NCI-H524 (cell line): ENCODE data around the gene NUP214.
"Not testable (repeated sequence)": the region's sequence is repeated elsewhere in the genome, so short reads cannot be mapped to it uniquely, and the experiment has no call there.

ENCODE experiments used
- DNase-seq, 2 experiments: peaks; one replicate each; lab custom pipeline; 2025; lab: John Stamatoyannopoulos, UW

Gene NUP214

DNA sequence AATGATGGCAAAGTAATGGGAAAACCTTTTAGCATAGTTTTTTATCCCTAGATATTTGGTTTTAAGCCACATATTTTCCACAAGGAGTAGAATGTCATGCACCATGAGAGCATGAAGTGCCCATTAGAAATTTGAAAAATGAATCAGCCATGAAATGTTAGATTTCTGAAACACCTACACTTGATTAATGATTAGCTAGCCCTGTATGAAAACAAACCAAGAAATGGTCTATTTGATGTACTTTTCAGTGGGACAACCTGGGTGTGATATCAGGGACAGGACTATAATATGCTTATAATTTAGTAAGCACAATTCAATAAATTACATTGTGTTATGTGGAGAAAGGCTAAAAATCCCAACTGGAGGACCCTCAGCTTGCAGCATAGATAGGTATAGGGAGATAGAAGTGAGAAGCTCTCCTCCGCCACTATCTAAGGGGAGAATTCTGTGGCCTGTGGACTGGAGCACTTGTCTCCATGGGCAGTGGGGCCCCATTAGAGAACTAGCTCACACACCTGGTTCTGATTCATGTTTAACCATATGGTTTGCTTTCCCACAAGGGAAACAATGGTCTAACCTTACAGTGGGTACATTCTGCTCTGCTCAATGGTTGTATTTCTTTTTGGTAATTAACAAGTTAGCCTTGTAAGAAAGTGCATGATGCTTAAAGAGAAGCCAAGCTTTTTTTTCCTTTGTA is 35.2 kb downstream of the NUP214 start:
- no peak for DNase-seq

DNA sequence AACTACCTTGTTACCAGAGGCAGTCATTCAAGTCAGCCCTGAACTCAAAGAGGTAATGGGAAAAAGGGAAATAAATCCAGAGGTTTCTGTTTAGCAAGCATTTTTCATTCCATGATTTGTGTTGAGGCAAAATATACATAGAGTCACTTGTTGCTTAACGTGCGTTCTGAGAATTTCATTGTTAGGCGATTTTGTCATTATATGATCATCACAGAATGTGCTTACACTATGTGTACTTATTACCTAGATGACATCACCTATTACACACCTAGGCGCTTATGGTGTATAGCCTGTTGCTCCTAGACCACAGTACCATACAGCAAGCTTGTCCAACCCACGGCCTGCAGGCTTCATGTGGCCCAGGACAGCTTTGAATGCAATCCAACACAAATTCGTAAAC is 36.2 kb downstream of the NUP214 start:
- no peak for DNase-seq

DNA sequence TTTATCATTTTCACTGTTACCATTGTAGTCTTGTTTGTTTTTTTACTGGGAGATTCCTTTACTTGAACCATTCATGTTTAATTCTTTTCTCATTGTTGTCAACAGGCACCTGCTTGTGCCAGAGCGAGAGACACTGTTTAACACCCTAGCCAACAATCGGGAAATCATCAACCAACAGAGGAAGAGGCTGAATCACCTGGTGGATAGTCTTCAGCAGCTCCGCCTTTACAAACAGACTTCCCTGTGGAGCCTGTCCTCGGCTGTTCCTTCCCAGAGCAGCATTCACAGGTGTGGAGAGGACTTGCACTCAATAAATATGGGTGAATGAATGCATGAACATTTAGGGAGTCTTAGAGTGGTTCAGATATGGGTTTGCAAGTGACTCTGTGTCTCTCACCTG is 37.5 kb downstream of the NUP214 start:
- DNase-seq, result no peak

DNA sequence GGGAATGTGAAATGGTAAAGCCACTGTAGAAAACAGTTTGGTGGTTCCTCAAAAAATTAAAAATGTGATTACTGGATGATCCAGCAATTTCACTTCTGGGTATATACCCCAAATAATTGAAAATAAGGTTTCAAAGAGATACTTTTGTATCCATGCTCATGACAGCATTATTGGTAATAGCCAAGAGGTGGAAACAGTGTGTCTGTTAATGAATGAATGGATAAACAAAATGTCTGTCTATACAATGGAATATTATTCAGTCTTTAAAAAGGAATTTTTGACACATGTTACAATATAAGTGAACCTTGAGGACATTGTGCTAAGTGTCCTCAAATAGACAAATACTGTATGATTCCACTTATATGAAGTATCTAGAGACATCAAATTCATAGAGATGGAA is 40.1 kb downstream of the NUP214 start:
- no peak for DNase-seq

DNA sequence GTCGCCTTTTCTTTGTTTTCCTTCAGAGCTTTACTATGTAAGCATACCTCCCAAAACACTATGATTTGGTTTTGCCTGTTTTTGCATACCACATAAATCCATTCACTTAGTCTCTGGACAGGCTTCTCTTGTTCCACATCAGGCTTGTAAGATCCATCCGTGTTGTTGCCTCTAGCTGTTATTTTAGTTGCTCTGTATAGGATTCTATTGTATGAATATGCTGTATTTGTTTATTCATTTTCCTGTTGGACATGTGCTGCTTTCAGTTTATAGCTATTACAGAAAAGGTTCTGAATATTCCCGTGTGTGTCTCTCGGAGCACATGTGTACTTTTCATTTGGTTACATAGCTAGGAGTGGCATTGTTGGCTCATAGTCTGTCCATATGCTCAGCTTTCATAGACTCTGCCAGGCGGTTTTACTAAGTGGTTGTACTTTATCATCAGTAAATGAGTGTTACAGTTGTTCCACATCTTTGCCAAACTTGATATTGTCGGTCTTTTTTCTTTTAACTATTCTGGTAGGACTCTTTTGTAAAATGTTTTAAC is 41.8 kb downstream of the NUP214 start:
- peak in 1 of 2 experiments; percentile 28 for DNase-seq

DNA sequence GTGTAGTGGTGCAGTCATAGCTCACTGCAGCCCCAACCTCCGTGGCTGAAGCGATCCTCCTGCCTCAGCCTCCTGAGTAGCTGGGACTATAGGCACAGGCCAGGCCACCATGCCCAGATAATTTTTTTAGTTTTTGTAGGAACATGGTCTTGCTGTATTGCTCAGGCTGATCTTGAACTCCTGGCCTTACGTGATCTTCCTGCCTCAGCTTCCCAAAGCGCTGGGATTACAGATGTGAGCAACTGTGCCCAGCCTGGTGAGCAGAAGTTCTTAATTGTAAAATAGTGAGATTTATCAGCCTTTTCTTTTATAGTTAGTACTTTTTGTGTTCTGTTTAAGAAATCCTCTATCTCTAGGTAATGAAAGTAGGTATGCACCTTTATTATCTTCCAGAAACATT is 42.5 kb downstream of the NUP214 start:
- DNase-seq, result no peak

DNA sequence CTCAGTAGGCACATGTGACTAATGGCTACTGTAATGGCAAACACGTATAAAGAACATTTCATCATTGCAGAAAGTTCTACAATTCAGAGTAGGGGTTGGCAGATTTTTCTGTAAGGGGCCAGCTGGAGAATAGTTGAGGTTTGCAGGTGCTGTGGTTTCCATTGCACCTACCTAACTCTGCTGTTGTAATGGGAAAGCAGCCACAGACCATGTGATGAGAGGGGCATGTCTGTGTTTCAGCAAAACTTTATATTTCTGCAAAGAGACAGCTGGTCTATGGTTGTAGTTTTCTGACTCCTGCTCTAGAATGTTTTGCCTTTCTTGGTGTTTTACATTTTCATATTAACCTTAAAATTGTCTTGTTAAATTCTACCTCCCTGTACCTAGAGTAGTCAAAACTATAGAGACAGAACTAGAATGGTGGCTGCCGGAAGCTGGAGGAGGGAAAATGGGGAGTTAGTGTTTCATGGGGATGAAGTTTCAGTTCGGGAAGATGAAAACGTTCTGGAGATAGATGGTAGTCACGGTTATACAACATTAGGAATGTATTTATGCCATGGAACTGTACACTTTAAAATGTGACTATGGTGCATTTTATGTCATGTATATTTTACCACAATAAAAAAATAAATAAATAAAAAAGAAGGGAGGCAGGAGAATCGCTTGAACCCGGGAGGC is 44.3 kb downstream of the NUP214 start:
- DNase-seq, result no peak

DNA sequence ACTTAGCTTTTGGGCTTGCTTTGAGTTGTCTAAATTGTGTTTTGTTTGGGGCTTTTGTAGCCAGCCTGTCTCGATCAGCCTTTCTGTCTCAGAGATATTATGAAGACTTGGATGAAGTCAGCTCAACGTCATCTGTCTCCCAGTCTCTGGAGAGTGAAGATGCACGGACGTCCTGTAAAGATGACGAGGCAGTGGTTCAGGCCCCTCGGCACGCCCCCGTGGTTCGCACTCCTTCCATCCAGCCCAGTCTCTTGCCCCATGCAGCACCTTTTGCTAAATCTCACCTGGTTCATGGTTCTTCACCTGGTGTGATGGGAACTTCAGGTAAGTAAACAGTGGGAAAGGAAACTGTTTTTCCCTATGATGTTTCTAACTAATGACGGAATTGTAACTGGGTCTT is 48.6 kb downstream of the NUP214 start:
- no peak for DNase-seq

DNA sequence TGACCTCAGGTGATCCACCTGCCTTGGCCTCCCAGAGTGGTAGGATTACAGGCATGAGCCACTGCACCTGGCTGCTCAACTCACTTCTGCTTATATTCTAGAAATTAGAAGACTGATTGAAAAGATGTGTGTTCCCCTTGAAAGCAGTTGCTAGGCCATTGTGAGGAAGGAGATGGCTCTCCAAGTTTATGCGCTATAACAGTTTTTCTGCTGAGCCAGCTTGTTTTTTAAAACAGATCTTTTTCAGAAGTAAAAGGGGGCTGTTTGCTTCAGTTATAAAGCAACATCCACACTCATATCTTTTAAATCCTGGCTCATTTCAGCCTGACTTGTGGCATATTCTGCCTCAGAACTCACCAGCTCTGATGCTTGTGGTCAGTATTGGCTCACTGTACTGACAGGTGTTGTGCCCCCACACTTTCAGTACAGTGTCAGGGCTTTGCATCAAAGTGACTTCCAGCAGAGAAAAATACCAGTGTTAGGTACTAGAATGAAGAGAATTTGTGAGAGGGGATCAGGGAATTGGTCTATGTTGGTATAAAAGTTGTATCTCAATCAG is 49.4 kb downstream of the NUP214 start:
- DNase-seq, result no peak

DNA sequence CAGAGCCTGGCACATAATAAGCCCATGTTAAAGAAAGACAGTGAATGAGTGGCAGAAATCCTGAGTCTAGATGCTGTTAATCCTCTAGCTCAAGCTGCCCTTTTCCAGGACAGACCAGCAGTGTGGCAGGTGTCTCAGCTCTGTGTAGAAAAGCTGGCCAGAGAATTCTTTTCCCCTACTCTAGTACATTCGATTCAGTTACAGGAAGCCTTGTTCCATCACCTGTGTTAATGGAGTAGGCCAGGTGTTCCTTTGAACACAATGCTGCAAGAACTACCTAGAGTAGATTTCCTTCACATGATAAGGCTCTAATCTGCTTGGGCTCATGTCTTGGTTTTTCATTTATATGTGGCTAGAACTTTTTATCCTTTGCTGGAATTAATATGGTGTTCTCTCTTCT is 52.5 kb downstream of the NUP214 start:
- DNase-seq, result peak in 1 of 2 experiments; percentile 35

DNA sequence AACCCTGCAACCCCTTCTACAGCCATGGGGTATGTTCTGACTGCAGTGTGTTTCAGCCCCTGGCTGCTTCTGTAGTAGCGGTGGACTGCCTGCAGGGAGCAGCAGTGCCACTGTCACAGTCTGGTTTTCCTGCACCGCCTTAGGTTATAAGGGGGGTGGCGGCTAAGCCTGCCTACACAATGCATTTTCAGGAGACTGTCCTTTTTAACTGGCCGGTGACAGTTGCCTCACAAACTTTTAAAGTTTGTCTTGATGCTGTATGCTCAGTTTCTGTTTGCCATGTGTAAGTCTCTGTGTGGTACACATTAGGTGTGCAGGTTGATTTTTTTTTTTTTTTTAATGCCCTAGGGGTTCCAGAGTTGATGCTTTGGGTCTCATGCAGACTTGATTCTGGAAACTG is 53.0 kb downstream of the NUP214 start:
- DNase-seq, result peak; percentile 32 to 80

DNA sequence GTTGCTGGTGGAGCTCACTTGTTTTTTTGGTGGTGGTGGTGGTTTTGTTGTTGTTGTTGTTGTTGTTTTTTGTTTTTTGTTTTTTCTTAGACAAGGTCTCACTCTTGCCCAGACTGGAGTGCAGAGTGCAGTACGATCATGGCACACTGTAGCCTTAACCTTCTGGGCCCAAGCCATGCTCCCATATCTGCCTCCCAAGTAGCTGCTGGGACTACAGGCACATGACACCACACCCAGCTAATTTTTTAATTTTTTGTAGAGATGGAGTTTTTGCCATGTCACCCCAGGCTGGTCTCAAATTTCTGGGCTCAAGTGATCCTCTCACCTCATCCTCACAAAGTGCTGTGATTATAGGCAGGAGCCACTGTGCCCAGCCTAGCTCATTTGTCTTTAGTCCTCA is 53.5 kb downstream of the NUP214 start:
- no peak for DNase-seq

DNA sequence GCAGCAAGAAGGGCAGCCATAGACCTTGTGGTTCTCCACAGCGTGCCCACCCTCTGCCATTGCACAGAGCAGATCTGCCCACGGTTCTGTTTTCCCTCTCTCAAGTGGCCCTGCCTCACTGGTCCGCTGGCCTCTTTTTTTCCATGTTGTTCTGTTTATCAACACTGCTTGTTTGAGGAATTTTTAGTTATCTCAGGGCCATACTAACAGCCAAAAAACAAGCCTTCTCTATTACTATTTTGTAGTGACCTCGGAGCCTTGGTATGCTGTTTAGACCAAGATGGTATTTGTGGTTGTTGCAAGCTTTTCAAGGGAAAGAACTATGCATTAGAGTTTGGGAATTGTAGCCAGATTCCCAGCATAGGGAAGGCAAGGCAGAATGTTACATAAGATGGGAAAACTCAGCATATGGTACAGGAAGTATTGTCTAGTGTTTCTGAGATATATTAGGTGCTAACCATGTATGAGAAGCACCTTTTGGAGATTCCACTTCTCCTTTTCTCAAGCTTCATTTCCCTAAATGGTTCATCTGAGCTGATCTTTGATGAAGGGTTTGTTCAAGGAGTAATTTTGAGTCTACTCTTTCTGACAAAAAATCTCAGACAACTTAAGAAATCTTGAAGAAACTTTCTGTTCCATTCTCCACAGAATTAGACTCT is 54.3 kb downstream of the NUP214 start:
- DNase-seq, result no peak

DNA sequence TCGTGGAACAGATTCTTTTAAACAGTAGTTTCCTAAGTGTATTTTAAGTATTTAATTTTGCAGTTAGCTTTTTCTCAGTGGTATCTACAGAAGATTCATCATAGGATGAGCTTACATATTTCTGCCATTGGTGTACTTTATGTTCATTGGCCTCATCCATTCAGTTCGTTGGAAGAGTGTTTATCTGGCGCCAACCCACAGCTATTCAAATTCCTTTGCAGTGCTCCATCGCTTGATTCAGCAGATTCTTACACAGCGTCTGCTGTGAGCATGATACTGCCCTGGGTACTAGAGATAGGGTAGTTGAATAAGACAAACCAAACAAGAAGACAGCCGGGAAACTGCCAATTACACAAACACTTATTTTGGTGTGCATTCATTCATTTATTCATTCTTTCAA is 55.1 kb downstream of the NUP214 start:
- DNase-seq, result no peak

DNA sequence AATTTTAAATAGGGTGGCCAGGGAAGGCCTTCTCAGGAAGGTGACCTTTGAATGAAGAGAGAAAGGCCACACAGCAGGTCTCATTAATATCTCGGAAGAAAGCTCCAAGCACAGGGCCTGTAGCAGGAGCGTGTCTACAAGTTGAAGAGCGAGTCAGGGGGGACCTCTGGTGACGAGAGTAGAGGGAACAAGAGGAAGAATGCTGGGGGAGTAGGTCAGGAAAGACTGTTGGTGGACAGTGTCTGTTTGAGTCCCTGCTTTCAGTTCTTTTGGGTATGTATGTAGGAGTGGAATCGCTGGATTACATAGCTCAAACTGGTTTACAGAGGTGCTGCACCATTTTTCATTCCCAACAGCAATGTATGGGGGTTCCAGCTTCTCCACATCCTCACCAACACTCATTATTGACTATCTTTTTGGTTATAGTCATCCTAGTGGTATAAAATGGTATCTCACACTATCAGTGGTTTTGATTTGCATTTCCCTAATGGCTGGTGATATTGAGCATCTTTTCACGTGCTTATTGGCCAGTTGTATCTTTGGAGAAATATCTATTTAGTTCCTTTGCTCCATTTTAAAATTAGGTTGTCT is 55.8 kb downstream of the NUP214 start:
- peak in 1 of 2 experiments; percentile 22 for DNase-seq

DNA sequence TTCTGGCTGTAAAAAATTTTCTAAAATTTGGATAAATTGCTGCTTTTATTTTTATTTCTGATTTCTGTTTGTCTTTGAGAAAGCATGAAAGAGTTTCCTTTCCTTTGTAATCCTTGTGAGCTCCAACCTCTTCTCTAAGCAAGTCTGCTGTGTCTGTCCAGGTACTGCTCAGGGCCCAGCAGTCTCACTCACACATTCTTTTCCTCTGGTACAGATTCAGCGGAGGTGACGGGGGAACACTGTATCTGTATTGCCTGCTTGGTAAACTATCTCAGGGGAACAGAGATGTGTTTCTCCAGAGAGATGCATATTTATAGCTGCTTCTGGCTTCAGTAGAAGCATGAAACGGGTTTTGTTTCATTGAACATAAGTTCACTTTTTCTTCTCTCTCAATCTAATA is 60.5 kb downstream of the NUP214 start:
- DNase-seq, result no peak

DNA sequence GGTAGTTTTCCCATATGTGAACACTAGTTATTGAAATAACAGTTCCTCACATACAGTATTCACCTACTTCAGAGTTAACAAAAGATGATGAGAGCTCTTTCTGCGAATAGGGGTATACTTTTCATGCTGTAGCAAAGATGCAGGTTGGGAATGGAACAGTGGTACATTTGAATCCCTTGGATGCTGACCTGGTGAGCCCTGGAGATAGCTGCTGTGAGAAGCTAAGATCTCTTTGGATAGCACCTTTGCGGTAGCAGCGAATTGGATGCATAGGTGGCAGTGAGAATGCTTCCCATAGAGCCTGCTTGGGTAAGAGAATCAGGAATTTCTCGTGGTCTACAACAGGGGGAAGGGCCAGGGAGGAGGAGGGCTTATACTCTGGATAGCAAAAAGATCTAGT is 61.2 kb downstream of the NUP214 start:
- DNase-seq, result no peak

DNA sequence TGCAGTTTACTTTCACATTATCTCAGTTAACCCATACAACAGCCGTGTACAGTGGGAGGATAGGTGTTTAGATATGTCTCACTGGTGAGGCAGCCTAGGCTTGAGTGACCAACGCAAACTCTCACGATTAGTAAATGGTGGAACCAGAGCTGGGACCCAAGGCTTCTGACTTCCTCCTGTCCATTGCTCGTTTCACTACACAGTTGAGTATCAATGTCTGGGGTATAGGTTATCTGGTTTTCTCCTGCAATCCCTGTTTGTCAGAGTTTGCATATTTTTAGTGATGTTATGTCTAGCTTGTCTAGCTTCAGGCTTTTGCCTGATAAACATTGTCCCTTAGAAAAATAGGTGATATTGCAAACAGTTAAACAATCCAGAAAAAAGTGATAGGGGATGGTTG is 62.6 kb downstream of the NUP214 start:
- DNase-seq, result no peak

DNA sequence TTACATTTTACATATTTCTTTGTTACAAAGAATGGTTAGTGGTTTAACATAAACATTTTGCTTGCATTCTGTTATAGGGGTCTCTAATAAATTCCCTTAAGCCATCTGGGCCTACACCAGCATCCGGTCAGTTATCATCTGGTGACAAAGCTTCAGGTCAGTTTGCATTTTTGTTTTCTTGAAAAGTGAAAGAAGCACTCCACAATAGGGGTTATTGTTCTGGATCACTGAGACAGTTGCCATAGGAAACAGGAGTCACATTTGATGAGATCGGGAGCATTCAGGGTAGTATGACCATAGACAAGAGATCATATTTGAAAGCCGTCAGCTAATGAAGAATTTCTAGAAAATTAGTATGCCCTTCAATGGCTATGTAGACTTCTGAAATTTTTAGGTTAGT is 63.6 kb downstream of the NUP214 start:
- DNase-seq, result no peak

DNA sequence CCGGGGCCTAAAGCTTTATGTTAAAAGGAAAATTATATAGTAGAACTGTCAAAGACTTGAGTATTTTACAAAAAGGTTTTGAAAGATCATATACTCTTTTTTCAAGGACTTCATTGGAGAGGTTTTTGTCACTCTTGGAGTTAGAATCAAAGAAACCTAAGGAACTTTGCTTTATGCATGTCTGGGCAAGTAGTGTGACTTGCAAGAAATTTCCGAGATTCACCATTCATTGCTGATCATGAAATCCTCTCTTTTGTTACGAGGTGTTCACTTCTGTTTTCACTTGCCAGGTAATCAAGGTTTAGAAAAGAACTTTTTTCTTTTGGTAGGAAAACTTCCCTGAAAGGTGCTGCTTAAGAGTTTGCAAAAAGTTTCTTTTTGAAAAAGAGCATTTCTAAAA is 64.8 kb downstream of the NUP214 start:
- no peak for DNase-seq

DNA sequence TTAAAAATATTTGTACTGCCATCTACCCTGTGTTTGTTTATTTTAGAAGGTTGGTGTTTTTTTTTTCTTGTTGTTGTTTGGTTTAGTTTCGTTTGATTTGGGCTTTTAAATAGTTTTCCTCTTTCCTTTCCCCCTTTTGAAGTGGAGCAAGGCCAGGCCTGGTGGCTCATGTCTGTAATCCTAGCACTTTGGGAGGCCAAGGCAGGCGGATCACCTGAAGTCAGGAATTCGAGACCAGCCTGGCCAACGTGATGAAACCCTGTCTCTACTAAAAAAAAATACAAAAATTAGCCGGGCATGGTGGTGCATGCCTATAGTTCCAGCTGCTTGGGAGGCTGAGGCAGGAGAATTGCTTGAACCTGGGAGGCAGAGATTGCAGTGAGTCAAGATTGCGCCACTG is 65.6 kb downstream of the NUP214 start:
- DNase-seq, result not testable (repeated sequence)

DNA sequence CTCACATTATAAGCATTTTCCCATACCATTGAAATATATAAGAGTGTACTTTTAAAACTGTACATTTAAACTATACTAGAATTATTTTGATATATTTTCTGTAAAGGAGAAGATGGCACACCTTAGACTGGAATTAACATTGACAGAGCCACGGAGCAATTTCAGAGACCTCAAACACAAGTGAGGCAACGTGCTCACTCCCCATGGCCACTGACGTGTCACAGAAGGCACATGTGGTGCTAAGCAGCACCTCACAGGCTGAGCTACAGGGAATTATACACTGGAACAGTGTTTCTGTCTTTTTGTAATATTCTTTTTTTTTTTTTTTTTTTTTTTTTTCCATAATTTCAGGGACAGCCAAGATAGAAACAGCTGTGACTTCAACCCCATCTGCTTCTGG is 66.5 kb downstream of the NUP214 start:
- DNase-seq, result no peak
